GM11168 (cell line): ENCODE data around the gene LRRC49.
"Not testable (repeated sequence)": the region's sequence is repeated elsewhere in the genome, so short reads cannot be mapped to it uniquely, and the experiment has no call there.

ENCODE experiments used
- in situ Hi-C: fragments of 300-500 bp; cut with MboI; formaldehyde crosslinking; loops from one replicate; pipeline ENCODE4 v1.12.0; 2022; ENCODE audit warnings: low sequenced_read_pairs; ENCODE audit not compliant: unreplicated experiment

LRRC49 gene

GRCh38 chr15:70866982-70867641 is 25.5 kb upstream of the LRRC49 start:
- in situ Hi-C loops = no loop called here

GRCh38 chr15:70867911-70868467 is 24.6 kb upstream of the LRRC49 start:
- in situ Hi-C loops = no loop called here

DNA sequence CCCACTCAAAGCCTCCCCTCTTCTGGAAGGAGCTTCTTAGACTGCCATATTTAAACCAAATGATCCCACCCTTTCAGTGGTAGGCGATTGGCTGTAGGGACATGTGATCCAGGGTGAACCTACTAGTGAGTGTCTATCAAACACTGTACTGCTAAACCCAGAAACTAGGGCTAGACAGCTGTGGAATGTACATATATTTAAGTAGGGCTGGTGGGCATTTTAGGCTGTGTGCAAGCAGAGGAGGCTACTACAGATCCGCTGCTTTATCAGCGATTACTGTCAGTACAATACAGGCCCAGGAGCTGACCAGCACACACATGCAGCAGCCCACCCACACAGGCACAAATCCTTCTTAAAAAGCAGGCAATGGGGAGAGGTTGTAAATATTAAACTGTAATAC is 23.3 kb upstream of the LRRC49 start:
- in situ Hi-C loops = no loop called here

DNA sequence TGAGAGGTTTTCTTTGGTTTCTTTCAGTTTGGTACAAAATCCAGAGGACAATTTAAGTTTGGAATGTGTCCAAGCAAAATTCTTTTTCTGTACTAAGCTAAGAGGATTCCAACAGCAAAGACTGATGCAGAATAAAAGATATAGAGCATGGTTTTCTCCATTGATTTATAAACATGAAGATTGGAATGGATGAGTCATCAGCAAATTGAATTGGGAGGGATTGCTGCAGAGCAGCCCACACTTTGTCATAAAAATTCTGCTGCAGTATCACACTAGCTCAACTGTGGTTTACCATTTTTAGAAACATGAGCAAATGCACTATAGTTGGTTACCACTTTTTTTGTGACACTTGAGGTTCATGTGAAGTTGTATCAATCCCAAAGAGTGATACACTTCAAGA is 22.6 kb upstream of the LRRC49 start:
- in situ Hi-C loops = no loop called here

- in situ Hi-C loops = not testable (repeated sequence)
Measured at GRCh38 chr15:70871490-70871889, 21.1 kb upstream of the LRRC49 start.

DNA sequence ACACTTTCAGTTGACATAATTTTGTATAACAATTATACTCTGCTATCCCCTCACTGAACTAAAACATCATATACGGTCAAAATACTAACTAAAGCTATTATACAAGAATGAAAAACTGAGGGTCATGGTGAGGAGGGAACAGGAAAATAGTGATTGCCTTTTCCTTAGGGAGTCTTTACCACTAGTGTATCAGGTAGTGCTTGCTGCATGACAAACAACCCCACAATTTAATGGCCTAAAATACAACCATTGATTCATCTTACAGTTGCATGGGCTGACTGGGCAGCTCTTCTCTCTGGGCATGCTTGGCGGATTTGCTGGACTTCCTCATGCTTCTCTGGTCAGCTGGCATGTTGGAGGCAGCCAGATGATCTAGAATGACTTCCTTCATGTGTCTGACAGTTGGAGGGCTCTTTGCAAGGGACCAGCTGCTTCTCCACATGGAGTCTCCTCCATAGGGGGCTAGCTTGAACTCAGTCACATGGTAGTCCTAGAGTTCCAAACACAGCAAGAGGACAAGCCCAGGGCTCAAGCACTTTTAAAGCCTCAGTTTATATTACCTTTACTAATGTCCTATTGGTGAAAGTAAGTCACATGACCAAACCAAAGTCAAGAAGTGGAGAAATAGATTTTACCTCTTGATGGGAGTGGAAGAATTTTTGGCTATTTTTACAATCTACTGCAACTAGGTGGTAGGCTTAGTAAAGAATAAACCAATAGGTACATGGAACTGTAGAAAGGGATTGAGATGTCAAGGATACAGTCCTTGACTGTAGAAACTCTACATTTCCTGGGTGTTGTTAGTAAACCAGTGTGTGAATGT is 19.2 kb upstream of the LRRC49 start:
- in situ Hi-C loops = no loop called here

GRCh38 chr15:70875001-70875782 is 17.4 kb upstream of the LRRC49 start:
- in situ Hi-C loops = no loop called here

GRCh38 chr15:70876011-70876410 is 16.6 kb upstream of the LRRC49 start:
- in situ Hi-C loops = no loop called here

GRCh38 chr15:70876683-70877082 is 15.9 kb upstream of the LRRC49 start:
- in situ Hi-C loops = no loop called here

GRCh38 chr15:70879401-70879800 is 13.2 kb upstream of the LRRC49 start:
- in situ Hi-C loops = no loop called here

- in situ Hi-C loops = no loop called here
Measured at GRCh38 chr15:70880781-70881180, 11.8 kb upstream of the LRRC49 start.

GRCh38 chr15:70882361-70882760 is 10.3 kb upstream of the LRRC49 start:
- in situ Hi-C loops = no loop called here

GRCh38 chr15:70892912-70893560 is 410 bp downstream of the LRRC49 start:
- in situ Hi-C loops = no loop called here

GRCh38 chr15:70902107-70902506 is 9.5 kb downstream of the LRRC49 start:
- in situ Hi-C loops = no loop called here

DNA sequence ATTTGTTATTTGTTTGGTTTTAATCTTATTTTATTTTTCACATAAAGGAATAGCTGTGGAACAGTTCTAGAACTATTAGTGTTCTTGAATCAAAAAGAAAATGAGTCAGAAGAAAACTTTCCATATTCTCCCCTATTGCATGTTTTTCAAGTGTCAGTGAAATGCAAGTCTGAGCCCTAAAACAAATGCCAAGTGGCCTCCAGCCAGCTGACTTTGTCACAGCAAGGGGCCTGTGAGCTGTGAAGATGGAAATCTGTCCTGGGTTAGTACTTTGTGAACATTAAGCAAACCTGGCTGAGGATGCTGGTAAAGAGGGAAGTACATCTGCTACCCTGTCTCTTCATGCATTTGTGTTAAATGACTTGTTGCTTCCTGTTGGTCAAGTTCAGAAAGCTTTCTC is 14.2 kb downstream of the LRRC49 start:
- in situ Hi-C loops = no loop called here

DNA sequence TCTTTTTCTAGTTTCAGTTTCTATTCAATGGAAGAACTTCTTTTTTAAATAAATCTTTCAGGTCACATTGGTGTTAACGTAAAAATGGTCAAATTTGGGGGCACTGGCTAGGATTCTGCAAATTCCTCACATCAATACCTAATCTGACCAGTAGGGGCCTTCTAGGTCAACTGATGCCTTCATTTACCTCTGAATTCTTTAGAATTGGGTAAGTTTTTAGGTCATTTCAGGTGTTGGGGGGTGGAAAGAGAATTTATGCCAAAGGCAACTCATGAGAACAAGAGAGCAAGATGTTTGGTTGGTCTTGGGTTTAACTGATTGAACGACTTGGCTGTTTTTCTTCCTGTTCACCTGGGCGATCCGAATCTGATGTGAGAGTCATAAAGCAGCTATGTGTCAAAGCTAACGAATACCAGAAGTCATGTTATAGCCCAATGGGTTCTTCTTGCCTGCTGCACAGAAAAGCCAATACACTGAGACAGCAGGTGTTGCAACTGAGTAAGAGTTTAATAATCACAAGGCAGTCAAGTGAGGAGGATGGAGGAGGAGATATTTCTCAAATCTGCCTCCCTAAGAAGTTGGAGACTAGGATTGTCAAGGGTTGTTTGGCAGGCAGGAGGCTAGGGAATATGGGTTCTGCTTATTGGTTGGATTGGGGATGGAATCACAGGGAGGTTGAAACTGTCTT is 15.3 kb downstream of the LRRC49 start:
- in situ Hi-C loops = no loop called here

DNA sequence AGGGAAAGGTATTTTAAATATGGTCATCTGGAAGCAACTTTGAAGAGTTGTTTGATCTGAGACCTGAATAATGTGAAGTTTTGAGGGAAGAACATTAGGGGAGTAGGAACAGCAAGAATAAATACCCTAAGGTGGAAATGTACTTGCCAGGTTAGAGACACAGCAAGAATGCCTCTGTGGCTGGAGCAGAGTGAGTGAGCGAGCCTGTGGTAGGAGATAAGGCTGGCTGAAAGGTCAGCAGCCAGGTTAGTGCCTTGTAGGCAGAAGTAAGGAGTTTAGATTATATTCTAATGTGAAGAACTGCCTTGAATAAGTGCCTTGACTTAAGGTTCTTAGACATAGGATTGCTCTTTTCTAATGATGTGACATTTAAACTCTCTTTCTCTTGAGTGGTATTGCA is 18.3 kb downstream of the LRRC49 start:
- in situ Hi-C loops = no loop called here

GRCh38 chr15:70912187-70912586 is 19.6 kb downstream of the LRRC49 start:
- in situ Hi-C loops = no loop called here

DNA sequence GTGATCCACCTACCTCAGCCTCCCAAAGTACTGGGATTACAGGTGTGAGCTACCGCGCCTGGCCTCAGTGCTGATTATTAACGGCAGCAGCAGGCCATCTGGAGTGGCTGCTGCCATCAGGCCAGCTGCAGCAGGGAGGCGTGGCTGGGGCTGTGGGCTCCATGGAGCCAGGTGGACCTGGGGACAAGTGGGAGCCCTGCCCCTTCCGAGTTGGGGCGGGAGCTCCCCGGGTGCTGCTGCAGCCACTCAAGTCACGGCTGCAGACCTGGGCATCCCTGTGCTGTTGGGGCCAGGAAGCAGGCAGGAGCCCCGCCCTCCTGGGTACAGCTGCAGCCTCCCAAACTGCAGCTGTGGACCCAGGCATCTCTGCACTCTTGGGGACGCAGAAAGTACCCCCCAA is 23.9 kb downstream of the LRRC49 start:
- in situ Hi-C loops = no loop called here

DNA sequence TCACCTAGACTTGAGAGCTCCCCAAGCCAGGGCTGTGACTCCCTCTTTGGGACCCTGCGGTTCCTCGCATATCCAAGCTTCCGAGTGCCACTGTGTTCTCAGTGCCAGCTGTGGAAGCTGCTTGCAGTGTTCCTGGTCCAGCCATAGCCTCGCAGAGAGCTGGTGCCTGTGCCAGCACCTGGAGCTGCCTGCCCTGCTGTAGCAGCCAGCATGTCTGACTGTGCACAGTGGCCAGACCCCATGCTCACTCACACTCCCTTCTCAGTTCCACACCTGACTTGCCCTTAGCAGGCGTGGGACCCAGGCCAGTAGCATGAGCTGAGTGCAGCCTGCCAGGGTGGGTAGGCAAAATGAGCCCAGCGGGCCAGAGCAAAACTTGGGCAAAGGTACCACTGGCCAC is 25.3 kb downstream of the LRRC49 start:
- in situ Hi-C loops = no loop called here
